HG02870 (cell line): ENCODE measurements around the gene SIDT2.

Source experiments
- ATAC-seq: cut with Tn5 transposase; IDR thresholded peaks from one replicate; pipeline ENCODE4 v1.9.1; 2021; ENCODE audit warnings: mild to moderate bottlenecking, moderate library complexity; ENCODE audit not compliant: unreplicated experiment

Gene SIDT2

DNA sequence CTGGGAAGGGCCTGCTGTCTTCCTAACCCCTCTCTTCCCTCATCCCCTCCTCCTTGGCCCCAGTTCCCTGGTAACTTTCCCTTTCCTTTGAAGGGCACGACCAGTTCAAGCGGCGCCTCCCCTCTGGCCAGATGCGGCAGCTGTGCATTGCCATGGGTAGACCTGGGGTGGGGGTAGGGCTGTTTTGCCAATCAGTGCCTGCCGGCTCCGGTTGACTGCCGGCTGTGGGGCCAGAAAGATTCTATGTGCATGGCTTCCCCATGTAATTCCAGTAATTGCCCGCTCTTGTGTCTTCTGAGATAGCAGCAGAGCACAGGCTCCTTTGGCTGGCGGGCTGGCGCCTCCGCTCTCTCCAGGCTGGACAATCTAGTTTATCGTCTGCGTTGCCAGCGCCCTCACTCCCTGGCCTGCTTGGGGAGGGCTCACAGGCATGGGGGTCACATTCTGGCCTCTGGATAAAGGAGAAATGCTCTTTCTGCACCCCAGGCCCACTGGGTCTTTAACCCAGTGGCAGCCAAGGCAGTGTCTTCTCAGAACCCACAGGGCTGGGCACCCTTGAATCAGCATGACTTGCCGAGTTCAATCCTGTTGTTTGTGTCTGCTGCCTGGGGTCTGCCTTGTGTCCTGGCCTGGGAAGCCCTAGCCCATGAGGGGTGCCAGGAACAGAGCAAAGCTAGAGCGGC lies 9.4 kb downstream of the SIDT2 start:
- ATAC-seq = no peak

DNA sequence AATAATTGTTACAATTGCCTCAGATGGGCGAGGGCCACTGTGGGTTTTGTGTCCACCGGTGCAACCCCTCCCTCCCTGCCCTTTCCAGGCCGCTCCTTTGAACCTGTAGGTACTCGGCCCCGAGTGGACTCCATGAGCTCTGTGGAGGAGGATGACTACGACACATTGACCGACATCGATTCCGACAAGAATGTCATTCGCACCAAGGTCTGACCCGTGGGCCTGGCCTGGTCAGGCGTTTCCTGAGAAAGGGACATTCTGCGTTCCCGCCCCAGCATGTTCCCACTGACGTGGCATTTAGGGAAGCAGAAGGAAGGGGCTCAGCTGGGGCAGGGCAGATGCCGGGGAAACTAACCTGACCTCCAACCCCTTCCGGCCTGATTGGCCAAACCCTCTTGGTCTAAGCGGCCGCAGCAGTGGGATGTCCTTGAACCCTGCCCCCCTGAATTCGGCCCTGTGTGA lies 10.1 kb downstream of the SIDT2 start:
- ATAC-seq = no peak

- ATAC-seq = peak; percentile 43
Observed at GRCh38 chr11:117189191-117189940, 10.8 kb downstream of the SIDT2 start.

DNA sequence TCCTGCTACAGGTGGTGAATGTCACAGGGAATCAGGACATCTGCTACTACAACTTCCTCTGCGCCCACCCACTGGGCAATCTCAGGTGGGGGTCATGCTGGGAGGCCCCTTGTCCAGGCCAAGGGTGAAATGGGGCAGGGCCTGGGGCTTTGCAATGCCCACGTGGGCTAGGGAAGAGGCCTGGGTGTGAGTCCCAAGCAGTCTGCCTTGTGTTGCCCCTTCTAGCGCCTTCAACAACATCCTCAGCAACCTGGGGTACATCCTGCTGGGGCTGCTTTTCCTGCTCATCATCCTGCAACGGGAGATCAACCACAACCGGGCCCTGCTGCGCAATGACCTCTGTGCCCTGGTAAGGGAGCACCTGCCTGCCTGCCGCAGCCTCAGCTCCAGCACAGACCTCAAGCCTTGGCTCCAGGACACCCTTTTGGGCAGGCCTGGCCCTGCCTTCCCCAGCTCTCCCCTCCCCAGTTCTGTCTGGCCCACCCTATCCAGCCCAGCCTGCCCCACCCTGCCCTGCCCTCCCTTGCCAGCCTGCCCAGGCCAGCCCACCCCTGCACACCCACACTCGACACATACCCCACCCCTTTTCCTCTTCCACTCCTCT lies 11.5 kb downstream of the SIDT2 start:
- no peak for ATAC-seq

GRCh38 chr11:117191680-117192400 lies 13.3 kb downstream of the SIDT2 start:
- no peak for ATAC-seq

GRCh38 chr11:117192401-117192875 lies 13.9 kb downstream of the SIDT2 start:
- no peak for ATAC-seq

- no peak for ATAC-seq
Observed at GRCh38 chr11:117193130-117194020, 14.8 kb downstream of the SIDT2 start.

GRCh38 chr11:117194267-117194666 lies 15.7 kb downstream of the SIDT2 start:
- no peak for ATAC-seq

- no peak for ATAC-seq
Observed at GRCh38 chr11:117195258-117195657, 16.7 kb downstream of the SIDT2 start.

GRCh38 chr11:117195761-117196160 lies 17.2 kb downstream of the SIDT2 start:
- no peak for ATAC-seq

DNA sequence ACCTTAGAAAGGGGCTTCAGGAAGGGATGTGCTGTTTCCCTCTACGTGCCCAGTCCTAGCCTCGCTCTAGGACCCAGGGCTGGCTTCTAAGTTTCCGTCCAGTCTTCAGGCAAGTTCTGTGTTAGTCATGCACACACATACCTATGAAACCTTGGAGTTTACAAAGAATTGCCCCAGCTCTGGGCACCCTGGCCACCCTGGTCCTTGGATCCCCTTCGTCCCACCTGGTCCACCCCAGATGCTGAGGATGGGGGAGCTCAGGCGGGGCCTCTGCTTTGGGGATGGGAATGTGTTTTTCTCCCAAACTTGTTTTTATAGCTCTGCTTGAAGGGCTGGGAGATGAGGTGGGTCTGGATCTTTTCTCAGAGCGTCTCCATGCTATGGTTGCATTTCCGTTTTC lies 18.5 kb downstream of the SIDT2 start:
- no peak for ATAC-seq

GRCh38 chr11:117197516-117198456 lies 19.2 kb downstream of the SIDT2 start:
- no peak for ATAC-seq

GRCh38 chr11:117198613-117199012 lies 20.1 kb downstream of the SIDT2 start:
- ATAC-seq = no peak

GRCh38 chr11:117199053-117199915 lies 20.7 kb downstream of the SIDT2 start, which contains the start of gene TAGLN:
TSS of gene TAGLN (plus strand) at chr11:117199370. CDS start at chr11:117203014, 3,644 bp downstream.
- no peak for ATAC-seq

GRCh38 chr11:117199916-117200812 lies 21.6 kb downstream of the SIDT2 start:
- no peak for ATAC-seq

GRCh38 chr11:117200813-117201657 lies 22.5 kb downstream of the SIDT2 start:
- no peak for ATAC-seq
